ENCODE measurements around the gene AGPAT4.

AGPAT4 gene

GRCh38 chr6:161254126-161254463, 19.8 kb downstream of the AGPAT4 start:
- DNase-seq, result no peak

GRCh38 chr6:161251345-161251744, 22.5 kb downstream of the AGPAT4 start:
- DNase-seq, result no peak

- DNase-seq, result no peak
These were observed 24.5 kb downstream of the AGPAT4 start for GRCh38 chr6:161249327-161249726.

- no peak for DNase-seq
These were observed 27.1 kb downstream of the AGPAT4 start for GRCh38 chr6:161246725-161247124.

- no peak for DNase-seq
These were observed 28.5 kb downstream of the AGPAT4 start for GRCh38 chr6:161245363-161245762.

- no peak for DNase-seq
These were observed 29.1 kb downstream of the AGPAT4 start for GRCh38 chr6:161244725-161245124.

GRCh38 chr6:161242779-161243693, 30.8 kb downstream of the AGPAT4 start:
- DNase-seq, result no peak

- DNase-seq, result no peak
These were observed 31.7 kb downstream of the AGPAT4 start for GRCh38 chr6:161242113-161242512.

GRCh38 chr6:161239001-161239400, 34.9 kb downstream of the AGPAT4 start:
- no peak for DNase-seq

- no peak for DNase-seq
These were observed 35.4 kb downstream of the AGPAT4 start for GRCh38 chr6:161238500-161238899.

- DNase-seq, result no peak
These were observed 35.8 kb downstream of the AGPAT4 start for GRCh38 chr6:161238081-161238480.

GRCh38 chr6:161237176-161237575, 36.7 kb downstream of the AGPAT4 start:
- DNase-seq, result no peak

- no peak for DNase-seq
These were observed 37.9 kb downstream of the AGPAT4 start for GRCh38 chr6:161235776-161236633.

GRCh38 chr6:161233986-161234661, 39.7 kb downstream of the AGPAT4 start:
- no peak for DNase-seq

- DNase-seq, result no peak
These were observed 41.4 kb downstream of the AGPAT4 start for GRCh38 chr6:161232467-161232866.

- DNase-seq, result no peak
These were observed 41.9 kb downstream of the AGPAT4 start for GRCh38 chr6:161232010-161232409.

GRCh38 chr6:161230339-161230738, 43.5 kb downstream of the AGPAT4 start:
- no peak for DNase-seq

- no peak for DNase-seq
These were observed 44.8 kb downstream of the AGPAT4 start for GRCh38 chr6:161228921-161229591.

GRCh38 chr6:161228096-161228495, 45.8 kb downstream of the AGPAT4 start:
- DNase-seq, result no peak

GRCh38 chr6:161227004-161227960, 46.6 kb downstream of the AGPAT4 start:
- DNase-seq, result no peak

All from AML-193 (cell line).